HAP-1 (cell line): Measurements from ENCODE around the gene IKBIP.

Source experiments
- DNase-seq, 2 experiments: peaks; one replicate each; pipeline ENCODE4 v3.0.0-alpha.2; 2016 to 2020; ENCODE audit warnings: low spot score in 2 of 2
- H3K27me3 ChIP-seq: fragments of 250-450 bp; sonication (Bioruptor Pico); 2 replicates; pipeline ENCODE4 v1.5.1; 2020; ENCODE audit warnings: low read depth, mild to moderate bottlenecking, moderate library complexity
- H3K36me3 ChIP-seq: fragments of 250-450 bp; sonication (Bioruptor Pico); replicated peaks from 2 replicates; pipeline ENCODE4 v1.5.1; 2020; ENCODE audit warnings: mild to moderate bottlenecking
- H3K4me1 ChIP-seq: fragments of 250-450 bp; sonication (Bioruptor Pico); 2 replicates; pipeline ENCODE4 v1.5.1; 2020; ENCODE audit warnings: mild to moderate bottlenecking
- H3K4me3 ChIP-seq: fragments of 250-450 bp; sonication (Bioruptor Pico); 2 replicates; pipeline ENCODE4 v1.5.1; 2020; ENCODE audit warnings: mild to moderate bottlenecking, moderate library complexity
- H3K9me3 ChIP-seq: fragments of 250-450 bp; sonication (Bioruptor Pico); 2 replicates; pipeline ENCODE4 v1.5.1; 2020; ENCODE audit warnings: mild to moderate bottlenecking, moderate library complexity
- in situ Hi-C: fragments of 300-500 bp; cut with MboI; formaldehyde crosslinking; loops from 3 replicates; pipeline ENCODE4 v1.14.3; 2020; ENCODE audit warnings: low sequenced_read_pairs, inconsistent platforms, mixed read lengths

IKBIP gene

DNA sequence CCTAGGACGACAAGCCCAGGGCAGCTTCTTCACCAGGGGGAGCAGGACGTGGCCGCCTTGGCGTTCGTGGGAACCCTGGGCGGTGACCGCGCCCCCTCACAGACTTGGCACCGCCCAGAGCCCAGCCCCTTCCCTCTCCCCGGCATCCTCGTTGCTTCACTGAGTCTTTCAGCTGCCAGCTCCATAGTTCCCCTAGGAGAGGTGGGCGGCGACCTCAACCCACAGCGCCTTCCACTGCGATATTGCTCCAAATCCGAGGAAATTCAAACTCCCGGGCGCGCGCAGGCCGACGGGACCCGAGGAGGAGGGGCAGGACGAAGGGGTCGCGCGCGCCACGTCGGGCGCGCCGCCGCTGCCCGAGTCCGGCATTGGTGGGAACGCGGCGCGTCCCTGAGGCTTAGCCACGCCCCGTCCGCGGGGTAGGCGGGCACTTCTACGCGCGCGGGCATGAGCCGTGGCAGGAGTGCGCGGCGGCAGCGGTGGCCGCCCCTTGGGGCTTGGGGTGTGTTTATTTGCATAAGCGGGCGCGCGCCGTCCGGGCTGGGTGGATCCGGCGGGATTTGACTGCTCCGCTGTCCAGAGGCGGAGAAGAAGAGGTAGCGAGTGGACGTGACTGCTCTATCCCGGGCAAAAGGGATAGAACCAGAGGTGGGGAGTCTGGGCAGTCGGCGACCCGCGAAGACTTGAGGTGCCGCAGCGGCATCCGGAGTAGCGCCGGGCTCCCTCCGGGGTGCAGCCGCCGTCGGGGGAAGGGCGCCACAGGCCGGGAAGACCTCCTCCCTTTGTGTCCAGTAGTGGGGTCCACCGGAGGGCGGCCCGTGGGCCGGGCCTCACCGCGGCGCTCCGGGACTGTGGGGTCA lies at the start of gene IKBIP, which contains the start of gene APAF1:
Gene IKBIP, minus strand, starts transcription at position 77 of the 860 bp plus-strand sequence. CDS start 87 bp downstream, outside the sequence.
Gene APAF1, plus strand, starts transcription at position 579 of the 860 bp plus-strand sequence. CDS start 3,070 bp downstream, outside the sequence.
- Histone ChIP-seq H3K4me1 (peaks cover 3% of the 10 kb centered on the region; the same call in 1 of the 2 replicates), H3K36me3 (peaks cover 19% of the 10 kb centered on the region), H3K4me3 (peak within 1 kb of the TSS; percentile 93), H3K9me3 (no peaks in the 10 kb centered on the region), H3K27me3 (no peaks in the 10 kb centered on the region)
- in situ Hi-C loops: no loop called here
- peak; percentile 93 to 97 for DNase-seq

DNA sequence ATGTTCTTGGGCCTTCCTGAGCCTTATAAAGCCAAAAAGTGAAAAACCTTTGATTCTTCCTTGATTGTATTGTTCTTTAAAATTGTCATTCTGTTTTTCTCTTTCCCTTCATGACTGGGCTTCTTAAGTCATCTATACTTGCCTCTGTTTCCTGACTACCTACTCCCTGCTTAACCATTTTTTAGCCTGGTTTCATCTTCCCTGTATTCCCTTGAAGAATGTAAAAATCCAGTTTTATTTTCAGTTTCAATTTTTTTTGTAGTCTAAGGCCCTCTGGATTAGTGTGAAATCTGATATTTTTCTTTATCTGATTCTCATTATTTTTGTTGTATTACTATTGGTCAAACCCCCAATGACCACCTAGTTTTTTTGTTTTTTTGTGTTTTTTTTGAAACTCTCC lies 46.8 kb upstream of the IKBIP start:
- H3K4me1 ChIP-seq: no peaks in the 10 kb centered on the region
- peaks cover 6% of the 10 kb centered on the region for H3K36me3 ChIP-seq
- in situ Hi-C loops: no loop called here
- H3K4me3 ChIP-seq: no peak overlapping the region
- no peak for DNase-seq
- H3K9me3 ChIP-seq: no peaks in the 10 kb centered on the region
- no peaks in the 10 kb centered on the region for H3K27me3 ChIP-seq

DNA sequence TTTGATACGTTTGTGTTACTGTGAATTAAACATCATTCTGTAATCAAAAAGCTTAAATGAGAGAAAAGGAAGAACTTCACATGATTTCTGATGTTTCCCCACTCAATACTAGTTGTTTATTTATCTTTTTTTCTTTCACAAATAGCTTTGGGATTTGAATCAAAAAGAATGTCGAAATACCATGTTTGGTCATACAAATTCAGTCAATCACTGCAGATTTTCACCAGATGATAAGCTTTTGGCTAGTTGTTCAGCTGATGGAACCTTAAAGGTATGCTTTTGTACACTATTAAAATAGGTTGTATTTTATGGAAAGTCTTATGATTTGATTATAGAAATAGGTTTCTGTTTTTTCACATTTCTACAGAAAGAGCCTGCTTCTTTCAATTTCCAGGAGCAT lies 42.0 kb upstream of the IKBIP start:
- Histone ChIP-seq H3K4me1 (no peaks in the 10 kb centered on the region), H3K9me3 (no peaks in the 10 kb centered on the region), H3K4me3 (no peak overlapping the region), H3K36me3 (peaks cover 32% of the 10 kb centered on the region), H3K27me3 (no peaks in the 10 kb centered on the region)
- in situ Hi-C loops: no loop called here
- DNase-seq: no peak

- peaks cover 53% of the 10 kb centered on the region for H3K36me3 ChIP-seq
- no peak for DNase-seq
Observed at GRCh38 chr12:98684199-98684598, 39.6 kb upstream of the IKBIP start.

DNA sequence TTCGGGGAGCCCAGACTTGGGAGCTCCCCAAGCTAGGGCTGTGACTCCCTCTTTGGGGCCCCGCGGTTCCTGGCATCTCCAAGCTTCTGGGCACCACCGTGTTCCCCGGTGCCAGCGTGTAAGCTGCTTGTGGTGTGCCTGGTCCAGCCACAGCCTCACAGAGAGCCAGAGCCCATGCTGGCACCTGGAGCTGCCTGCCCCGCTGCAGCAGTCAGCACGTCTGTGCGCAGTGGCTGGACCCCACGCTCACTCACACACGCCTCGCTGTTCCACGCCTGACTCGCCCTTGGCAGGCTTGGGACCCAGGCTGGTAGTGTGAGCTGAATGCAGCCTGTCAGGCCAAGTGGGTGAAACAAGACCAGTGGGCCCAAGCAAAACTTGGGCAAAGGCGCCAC lies 35.0 kb upstream of the IKBIP start:
- peaks cover 41% of the 10 kb centered on the region for H3K36me3 ChIP-seq
- no peaks in the 10 kb centered on the region for H3K27me3 ChIP-seq
- DNase-seq: no peak
- H3K4me3 ChIP-seq: no peak overlapping the region
- H3K4me1 ChIP-seq: no peaks in the 10 kb centered on the region
- H3K9me3 ChIP-seq: no peaks in the 10 kb centered on the region
- in situ Hi-C loops: no loop called here

More at GRCh38 chr12:98684199-98684598, 39.6 kb upstream of the IKBIP start:
- H3K9me3 ChIP-seq: no peaks in the 10 kb centered on the region
- H3K4me1 ChIP-seq: no peaks in the 10 kb centered on the region
- in situ Hi-C loops: no loop called here
- no peak overlapping the region for H3K4me3 ChIP-seq
- H3K27me3 ChIP-seq: no peaks in the 10 kb centered on the region

DNA sequence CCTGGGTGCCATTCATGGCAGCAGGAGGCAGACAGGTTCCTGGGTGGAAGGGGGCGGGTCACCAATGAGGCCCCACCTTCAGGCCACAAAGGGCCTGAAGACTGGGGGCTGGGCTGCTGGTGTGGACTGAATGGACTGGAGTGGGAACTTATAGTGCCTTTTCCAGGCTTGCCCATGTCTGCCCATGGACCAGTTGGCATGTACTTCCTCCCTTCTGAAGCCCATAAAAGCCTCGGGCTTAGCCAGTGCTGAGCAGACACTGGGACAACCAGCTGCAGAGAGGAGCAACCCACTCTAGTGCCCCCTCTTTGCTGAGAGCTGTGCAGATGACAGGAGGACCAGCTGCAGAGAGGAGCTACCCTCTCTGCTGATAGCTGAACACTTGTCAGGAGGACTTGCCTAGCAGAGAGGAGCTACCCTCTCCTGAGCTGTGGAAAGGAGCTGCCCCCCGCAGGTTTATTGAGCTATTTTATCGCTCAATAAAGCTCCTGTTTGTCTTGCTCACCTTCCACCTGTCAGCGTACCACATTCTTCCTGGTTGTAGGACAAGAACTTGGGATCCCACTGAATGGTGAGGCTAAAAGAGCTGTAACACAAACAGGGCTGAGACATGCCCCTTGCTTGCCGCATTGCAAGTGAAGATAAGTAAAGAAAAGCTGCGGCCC lies 34.5 kb upstream of the IKBIP start:
- Histone ChIP-seq H3K4me3 (no peak overlapping the region), H3K27me3 (no peaks in the 10 kb centered on the region), H3K4me1 (no peaks in the 10 kb centered on the region), H3K9me3 (no peaks in the 10 kb centered on the region), H3K36me3 (peaks cover 41% of the 10 kb centered on the region)
- in situ Hi-C loops: no loop called here
- DNase-seq: no peak

DNA sequence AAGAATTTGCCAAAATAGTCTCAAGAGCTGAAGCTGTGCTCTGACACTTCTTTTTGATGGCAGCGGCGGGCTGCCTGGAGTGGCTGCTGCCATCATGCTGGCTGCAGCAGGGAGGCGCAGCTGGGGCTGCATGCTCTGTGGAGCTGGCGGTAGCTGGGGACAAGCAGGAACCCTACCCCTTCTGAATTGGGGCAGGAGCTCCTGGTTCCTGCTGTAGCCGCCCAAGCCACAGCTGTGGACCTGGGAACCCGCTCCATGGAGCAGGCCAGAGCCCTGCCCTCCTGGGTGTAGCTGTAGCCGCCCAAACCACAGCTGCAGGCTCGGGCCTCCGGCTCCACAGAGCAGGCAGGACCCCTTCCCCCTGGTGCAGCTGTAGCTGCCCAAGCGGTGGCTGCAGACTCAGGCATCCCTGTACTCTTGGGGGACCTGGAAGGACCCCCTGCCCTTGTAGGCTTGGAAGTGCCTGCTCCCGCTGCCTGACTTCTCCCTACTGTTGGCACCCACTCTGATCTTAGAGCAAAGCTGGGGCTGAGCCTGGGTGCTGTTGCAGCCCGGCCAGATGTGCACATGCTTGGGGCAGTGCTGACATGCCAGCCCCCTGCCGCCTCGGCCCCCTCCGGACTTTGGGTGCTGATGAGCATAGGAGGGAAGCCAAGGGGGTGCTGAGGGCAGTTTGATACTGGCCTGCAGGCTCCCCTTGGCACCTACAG lies 33.8 kb upstream of the IKBIP start:
- Histone ChIP-seq H3K9me3 (no peaks in the 10 kb centered on the region), H3K36me3 (peaks cover 38% of the 10 kb centered on the region), H3K4me1 (no peaks in the 10 kb centered on the region), H3K27me3 (no peaks in the 10 kb centered on the region), H3K4me3 (no peak overlapping the region)
- in situ Hi-C loops: no loop called here
- DNase-seq: no peak

DNA sequence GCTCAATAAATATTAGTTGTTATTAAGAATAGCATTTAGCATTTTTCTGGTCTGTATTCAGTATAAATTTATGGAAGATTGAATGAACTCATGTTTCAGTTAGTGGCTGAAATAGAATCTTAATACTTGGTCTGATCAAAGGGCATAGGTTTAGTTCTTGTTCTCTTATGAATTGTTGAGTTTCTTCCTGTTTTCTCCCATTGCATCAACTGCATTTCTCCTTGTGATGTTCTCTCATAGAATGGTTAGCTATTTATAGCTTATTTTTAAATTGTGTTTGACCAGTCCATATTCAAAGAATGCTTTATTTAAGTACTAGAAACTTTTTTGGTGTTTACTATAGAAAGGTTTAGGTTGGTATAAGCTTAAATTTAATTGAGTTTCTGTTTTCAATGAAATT lies 30.3 kb upstream of the IKBIP start:
- no peaks in the 10 kb centered on the region for H3K4me1 ChIP-seq
- in situ Hi-C loops: no loop called here
- no peaks in the 10 kb centered on the region for H3K9me3 ChIP-seq
- peaks cover 11% of the 10 kb centered on the region; the same call in 1 of the 2 replicates for H3K36me3 ChIP-seq
- no peak for DNase-seq
- H3K4me3 ChIP-seq: no peak overlapping the region
- H3K27me3 ChIP-seq: no peaks in the 10 kb centered on the region

GRCh38 chr12:98671459-98671858 lies 26.9 kb upstream of the IKBIP start:
- in situ Hi-C loops: no loop called here
- H3K27me3 ChIP-seq: no peaks in the 10 kb centered on the region
- no peaks in the 10 kb centered on the region for H3K4me1 ChIP-seq
- peaks cover 6% of the 10 kb centered on the region for H3K36me3 ChIP-seq
- no peak for DNase-seq
- no peak overlapping the region for H3K4me3 ChIP-seq
- no peaks in the 10 kb centered on the region for H3K9me3 ChIP-seq

GRCh38 chr12:98669751-98670150 lies 25.2 kb upstream of the IKBIP start:
- Histone ChIP-seq H3K9me3 (no peaks in the 10 kb centered on the region), H3K4me3 (no peak overlapping the region), H3K4me1 (no peaks in the 10 kb centered on the region), H3K27me3 (no peaks in the 10 kb centered on the region), H3K36me3 (peaks cover 16% of the 10 kb centered on the region)
- in situ Hi-C loops: no loop called here
- no peak for DNase-seq

DNA sequence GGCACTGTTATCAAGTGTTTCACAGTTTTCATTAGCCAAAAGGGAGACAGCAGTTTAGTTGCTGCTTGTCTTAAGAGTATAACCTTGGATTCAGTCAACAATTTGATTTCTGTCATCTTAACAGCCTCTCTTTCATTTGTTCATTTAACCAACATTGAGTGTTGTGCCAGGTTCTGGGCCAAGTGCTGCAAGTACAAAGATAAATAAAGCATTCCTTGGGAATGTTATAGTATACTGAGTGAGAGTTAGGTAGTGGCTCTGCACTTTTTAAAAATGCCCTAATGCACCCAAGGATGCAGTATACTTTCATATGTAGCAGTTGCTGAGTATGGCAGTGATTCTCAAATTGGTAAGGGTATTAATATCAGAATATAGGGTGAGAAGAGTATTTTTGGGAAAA lies 15.9 kb upstream of the IKBIP start:
- Histone ChIP-seq H3K9me3 (no peaks in the 10 kb centered on the region), H3K4me3 (no peak overlapping the region), H3K27me3 (no peaks in the 10 kb centered on the region), H3K36me3 (peaks cover 17% of the 10 kb centered on the region), H3K4me1 (no peaks in the 10 kb centered on the region)
- DNase-seq: no peak
- in situ Hi-C loops: no loop called here

DNA sequence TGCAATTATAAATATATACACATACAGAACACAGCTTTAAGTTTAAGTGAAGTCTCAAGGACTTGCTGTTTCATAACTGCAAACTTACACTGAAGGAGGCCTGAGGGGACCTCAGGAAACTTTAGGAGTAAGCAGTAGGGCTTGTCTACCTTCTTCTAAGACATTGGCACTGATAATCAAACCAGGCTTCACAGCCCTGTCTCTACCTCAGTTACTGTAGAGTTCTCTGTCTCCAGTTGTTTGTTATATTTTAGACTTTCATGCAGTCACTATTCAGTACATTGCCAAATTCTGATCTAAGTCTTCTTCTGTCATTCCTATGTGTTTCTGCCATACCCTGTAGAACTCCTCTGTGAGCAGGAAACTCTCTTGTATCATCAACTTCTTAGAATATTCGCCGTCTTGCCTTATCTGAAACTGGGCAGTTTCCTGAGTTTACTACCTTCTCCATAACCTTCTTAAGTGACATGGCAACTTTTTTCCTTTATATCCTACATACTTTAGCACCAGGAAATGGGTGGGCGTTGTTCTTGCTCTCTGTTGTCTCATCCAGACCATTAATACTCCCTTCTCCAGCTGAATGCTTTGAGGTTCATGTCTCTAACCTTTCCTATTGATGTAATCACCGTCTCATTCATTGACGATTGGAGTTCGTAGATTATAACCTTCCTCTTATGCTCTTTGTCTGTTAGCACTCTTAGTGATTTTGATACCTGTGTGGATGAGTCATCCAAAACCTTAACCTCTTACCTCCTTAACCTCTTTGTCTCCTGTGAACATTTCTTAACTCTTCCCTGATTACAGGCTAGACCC lies 11.9 kb upstream of the IKBIP start:
- in situ Hi-C loops: no loop called here
- no peak overlapping the region for H3K4me3 ChIP-seq
- DNase-seq: no peak
- peaks cover 9% of the 10 kb centered on the region for H3K36me3 ChIP-seq
- no peaks in the 10 kb centered on the region for H3K4me1 ChIP-seq
- H3K27me3 ChIP-seq: no peaks in the 10 kb centered on the region
- H3K9me3 ChIP-seq: no peaks in the 10 kb centered on the region

- in situ Hi-C loops: no loop called here
- Histone ChIP-seq H3K27me3 (no peaks in the 10 kb centered on the region), H3K4me1 (0 out of 2 replicates have a peak, but pooled peaks cover 2% of the 10 kb centered on the region), H3K9me3 (no peaks in the 10 kb centered on the region), H3K36me3 (peaks cover 17% of the 10 kb centered on the region), H3K4me3 (no peak overlapping the region)
- peak in 1 of 2 experiments; percentile 47 for DNase-seq
Observed at GRCh38 chr12:98653866-98654493, 9.4 kb upstream of the IKBIP start.
